T-helper 2 cell treated with Interferon-gamma antibody and Interleukin-4, amounts not matched to agents 100 ng/mL and 5 ng/mL, for 36 hours (primary cell): ENCODE data around the gene NPAS2. TPM values are rescaled to one million over a fixed set of nuclear protein-coding genes. Genes with fewer than 3 reads are reported as not detected.

Experiments
- intact Hi-C: fragments of 100-400 bp; cut with micrococcal nuclease; formaldehyde crosslinking; loops from one replicate; pipeline ENCODE4 v1.15.1; 2023
- total RNA-seq: library from RNA; stranded (reverse); gene quantifications from 2 replicates; pipeline ENCODE4 v1.2.3, GENCODE V29; 2022

Gene NPAS2
- total RNA-seq, 1 donor from 2014 or later: 5.2 TPM

GRCh38 chr2:100796499-100797100 is 23.3 kb upstream of the NPAS2 start:
- intact Hi-C loops: no loop called here

DNA sequence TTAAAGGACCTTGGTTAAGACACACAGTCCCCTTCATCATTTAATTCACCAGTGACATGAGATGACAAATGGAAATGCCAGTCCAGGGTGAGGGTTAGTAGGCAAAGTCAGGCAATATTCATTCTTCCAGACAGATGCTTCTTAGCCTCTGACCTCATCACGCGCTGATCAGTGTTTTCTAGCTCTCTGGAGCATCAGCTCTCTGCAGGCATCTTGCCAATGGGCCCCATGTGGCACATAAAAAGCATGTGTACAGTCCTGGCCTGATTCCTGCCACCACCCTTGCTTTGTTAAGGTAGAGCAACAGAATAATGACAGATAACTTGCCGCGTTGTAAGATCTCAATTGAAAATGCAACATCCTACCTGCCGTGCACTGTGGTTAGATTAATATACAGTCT is 20.3 kb upstream of the NPAS2 start:
- intact Hi-C loops: no loop called here

DNA sequence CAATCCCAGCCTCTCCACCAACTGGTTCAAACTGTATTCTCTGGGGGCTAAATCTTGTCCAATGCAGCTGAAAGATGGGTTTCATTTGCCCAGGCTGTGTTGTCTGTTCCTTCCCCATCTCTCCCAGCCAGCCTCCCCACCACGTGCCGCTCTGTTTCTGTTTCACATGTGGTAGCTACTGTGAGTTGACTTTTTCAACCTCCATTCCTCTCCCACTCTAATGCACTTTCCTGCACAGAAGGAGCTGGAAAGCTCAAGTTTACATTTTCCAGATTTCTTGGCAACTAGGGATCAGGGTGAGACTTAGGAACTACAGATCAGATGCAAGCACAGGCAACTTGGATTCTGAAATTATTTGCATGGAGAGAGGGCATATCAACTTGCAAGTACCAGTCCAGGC is 19.0 kb upstream of the NPAS2 start:
- intact Hi-C loops: no loop called here

DNA sequence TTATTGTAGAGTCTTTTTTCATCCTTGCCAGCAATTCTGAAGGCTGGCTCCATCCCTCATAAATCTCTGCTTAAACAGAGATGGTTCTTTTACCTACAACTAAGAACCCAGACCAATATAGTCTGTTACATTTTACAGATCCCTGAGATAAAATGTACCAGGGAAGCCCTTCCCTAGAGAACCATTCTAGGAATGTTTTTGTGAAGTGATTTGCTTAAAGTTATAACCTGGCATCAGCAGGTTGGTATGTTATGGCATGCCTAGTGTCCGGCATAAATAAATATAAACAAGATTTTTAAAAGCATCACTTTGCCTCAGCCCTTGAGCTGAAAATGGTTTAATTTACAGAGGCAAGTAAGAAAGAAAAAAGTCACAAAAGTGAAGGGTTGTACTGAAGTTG is 18.5 kb upstream of the NPAS2 start:
- intact Hi-C loops: no loop called here

DNA sequence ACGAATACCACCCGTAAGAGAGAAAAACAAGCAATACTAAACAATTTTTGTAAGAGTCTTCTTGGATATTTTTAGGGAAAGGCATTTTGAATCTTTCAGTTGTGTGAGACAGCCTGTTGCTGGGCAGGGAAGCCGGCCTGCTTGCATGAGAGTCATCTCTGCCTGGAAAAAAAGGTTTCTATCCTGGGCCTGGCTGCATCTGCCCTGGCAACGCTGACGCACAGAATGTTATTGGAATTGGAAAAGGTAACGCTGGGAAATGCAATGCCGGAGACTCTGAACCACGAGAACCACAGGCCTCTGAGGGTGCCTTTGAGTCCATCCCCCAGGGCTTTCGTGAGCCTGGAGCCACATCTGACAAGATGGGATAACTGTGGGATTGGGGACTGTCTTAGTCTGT is 17.9 kb upstream of the NPAS2 start:
- intact Hi-C loops: no loop called here

GRCh38 chr2:100803334-100803733 is 16.6 kb upstream of the NPAS2 start:
- intact Hi-C loops: no loop called here

GRCh38 chr2:100806550-100806949 is 13.4 kb upstream of the NPAS2 start:
- intact Hi-C loops: no loop called here

- intact Hi-C loops: no loop called here
Observed at GRCh38 chr2:100807707-100808106, 12.2 kb upstream of the NPAS2 start.

DNA sequence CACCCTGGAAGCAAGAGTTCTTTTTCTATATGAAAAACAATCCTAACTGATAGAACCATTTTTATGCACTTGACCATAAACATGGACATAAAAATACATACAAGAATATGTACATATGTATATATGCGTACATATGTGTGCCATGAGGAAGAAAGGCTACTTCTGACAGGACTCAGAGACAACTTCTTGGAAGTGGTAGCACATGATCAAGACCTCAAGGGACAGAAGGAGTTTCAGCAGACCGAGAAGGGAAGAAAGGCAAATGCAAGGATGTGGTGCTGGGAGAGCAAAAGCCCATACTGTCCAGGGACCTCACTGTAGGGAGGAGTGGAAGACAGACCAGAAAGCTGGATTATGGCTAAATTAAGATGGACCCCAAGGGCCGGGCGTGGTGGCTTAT is 11.4 kb upstream of the NPAS2 start:
- intact Hi-C loops: no loop called here

GRCh38 chr2:100809506-100809905 is 10.4 kb upstream of the NPAS2 start:
- intact Hi-C loops: no loop called here

- intact Hi-C loops: no loop called here
Observed at GRCh38 chr2:100810603-100811145, 9.3 kb upstream of the NPAS2 start.

- intact Hi-C loops: no loop called here
Observed at GRCh38 chr2:100812116-100812515, 7.8 kb upstream of the NPAS2 start.

- intact Hi-C loops: no loop called here
Observed at GRCh38 chr2:100812573-100812972, 7.4 kb upstream of the NPAS2 start.

DNA sequence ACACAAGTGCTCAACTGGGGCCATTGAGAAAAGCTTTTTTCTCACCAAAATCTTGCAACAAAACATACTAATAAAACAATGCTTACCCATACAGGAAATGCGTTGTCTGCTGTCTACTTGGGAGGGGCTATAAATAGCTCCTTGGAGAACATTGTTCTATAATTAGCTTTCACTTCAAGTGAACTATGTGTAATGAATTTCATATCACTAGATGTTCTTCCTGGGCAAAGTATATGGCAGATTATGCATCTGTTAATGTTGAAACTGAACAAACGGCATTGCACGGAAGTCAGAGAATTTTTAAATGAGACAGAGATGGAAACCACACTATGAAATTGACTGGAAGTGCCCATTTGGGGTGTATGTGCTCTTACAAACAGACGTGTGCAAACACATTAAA is 6.4 kb upstream of the NPAS2 start:
- intact Hi-C loops: no loop called here

GRCh38 chr2:100814043-100814442 is 5.9 kb upstream of the NPAS2 start:
- intact Hi-C loops: no loop called here

DNA sequence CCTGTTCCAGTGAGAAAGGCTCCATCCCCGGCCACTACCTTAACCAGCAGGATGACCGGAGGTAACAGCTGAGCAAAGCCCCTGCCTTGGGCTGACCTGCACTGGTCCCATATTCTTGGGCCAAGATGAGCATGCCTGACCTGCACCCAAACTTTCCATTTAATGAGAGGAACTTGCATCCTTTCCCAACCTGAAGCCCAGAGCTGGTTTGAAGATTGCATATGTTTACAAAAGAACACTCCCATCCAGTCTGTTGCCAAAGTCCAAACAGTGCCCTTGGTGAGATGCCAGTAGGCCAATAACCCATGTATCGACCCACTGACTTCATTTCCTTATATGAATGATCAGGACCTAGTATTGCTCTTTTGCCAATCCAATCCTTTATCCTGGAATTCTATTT is 5.5 kb upstream of the NPAS2 start:
- intact Hi-C loops: no loop called here

GRCh38 chr2:100817388-100817985 is 2.5 kb upstream of the NPAS2 start:
- intact Hi-C loops: no loop called here

- intact Hi-C loops: loop anchor here (2.0 kb wide), 1 partner anchor 205 kb away; no protein-coding TSS in a partner anchor
Observed at GRCh38 chr2:100818003-100818605, 1.8 kb upstream of the NPAS2 start.

- intact Hi-C loops: loop anchor here (2.0 kb wide), 1 partner anchor 206 kb away; no protein-coding TSS in a partner anchor
Observed at GRCh38 chr2:100818606-100819369, 1.2 kb upstream of the NPAS2 start.

DNA sequence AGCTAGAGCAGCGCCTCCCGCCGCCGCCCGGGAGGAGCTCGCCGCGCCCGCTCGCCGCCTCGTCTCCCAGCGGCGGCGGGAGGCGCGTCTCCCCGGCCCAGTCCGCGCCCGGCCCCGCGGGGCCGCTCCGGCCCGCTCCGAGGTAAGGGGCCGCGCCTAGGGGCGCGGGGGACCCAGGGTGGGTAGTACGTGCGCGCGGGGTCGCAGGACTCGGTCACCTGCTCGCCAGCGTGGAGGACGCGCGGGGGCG is 259 bp downstream of the NPAS2 start:
- intact Hi-C loops: no loop called here

DNA sequence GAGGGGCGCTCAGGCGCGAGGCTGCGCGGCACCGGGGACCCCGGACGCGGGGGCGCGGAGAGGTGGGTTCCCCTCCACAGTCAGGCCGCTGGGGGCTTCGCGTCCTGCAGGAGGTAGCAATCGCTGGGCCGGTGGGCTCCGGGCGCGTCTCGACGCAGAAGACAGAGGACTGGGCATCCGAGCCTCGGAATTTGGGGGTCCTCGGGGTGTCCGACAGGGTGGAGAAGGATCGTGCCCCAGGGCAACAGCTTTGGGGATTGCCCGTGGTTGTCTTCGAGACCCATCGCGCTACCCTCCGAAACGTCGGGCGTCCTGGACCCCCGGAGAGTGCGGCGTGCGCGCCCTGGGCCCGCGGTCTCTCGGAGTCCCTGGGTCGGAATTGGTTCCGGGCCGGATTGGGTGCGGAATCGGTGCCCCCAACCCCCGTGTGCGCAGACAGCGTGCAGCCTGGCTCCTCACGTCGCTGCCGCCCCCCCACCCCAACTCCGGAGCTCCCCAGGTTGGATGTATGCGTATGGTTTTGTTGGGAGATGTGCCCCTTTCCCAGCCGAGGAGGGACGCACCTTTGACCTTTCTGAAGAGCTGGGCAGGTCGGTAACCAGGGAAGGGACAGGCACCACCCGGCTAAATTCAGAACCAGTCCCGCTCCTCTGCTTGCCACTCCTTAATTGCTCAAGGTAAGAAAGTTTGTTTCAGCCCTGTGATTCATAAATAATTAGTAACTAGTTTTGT is 750 bp downstream of the NPAS2 start:
- intact Hi-C loops: no loop called here
